WTC11 (cell line): Measurements from ENCODE around the gene CNTN1.

Experiments used
- ATF1 ChIP-seq: sonication (generic); formaldehyde crosslinking; IDR thresholded peaks from 2 replicates; pipeline ENCODE4 v1.8.1; 2023; ENCODE audit warnings: mild to moderate bottlenecking, moderate library complexity, missing genetic modification reagents
- CTCF ChIP-seq: fragments of 200-600 bp; IDR thresholded peaks from 2 replicates; pipeline ENCODE4 v1.8.0; 2022; ENCODE audit warnings: antibody characterized with exemption
- ETV6 ChIP-seq: sonication (generic); formaldehyde crosslinking; IDR thresholded peaks from 2 replicates; pipeline ENCODE4 v1.8.1; 2022; ENCODE audit warnings: mild to moderate bottlenecking, missing genetic modification reagents
- ZNF121 ChIP-seq: sonication (generic); formaldehyde crosslinking; IDR thresholded peaks from 2 replicates; pipeline ENCODE4 v1.8.0; 2023; ENCODE audit warnings: missing genetic modification reagents
- ZNF263 ChIP-seq: sonication (generic); formaldehyde crosslinking; IDR thresholded peaks from 2 replicates; pipeline ENCODE4 v1.8.1; 2022; ENCODE audit warnings: low read depth, mild to moderate bottlenecking, moderate library complexity, missing genetic modification reagents
- TF ChIP-seq, protein P1 (sequence below): sonication (generic); formaldehyde crosslinking; IDR thresholded peaks from 2 replicates; pipeline ENCODE4 v1.8.1; 2023; ENCODE audit warnings: mild to moderate bottlenecking, missing genetic modification reagents, moderate library complexity

- TF ChIP-seq, protein P1, sequence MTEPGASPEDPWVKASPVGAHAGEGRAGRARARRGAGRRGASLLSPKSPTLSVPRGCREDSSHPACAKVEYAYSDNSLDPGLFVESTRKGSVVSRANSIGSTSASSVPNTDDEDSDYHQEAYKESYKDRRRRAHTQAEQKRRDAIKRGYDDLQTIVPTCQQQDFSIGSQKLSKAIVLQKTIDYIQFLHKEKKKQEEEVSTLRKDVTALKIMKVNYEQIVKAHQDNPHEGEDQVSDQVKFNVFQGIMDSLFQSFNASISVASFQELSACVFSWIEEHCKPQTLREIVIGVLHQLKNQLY (CRISPR knock-in tag) = no peak
- no peak for TF ChIP-seq CTCF
- no peak for TF ChIP-seq ZNF263 (CRISPR knock-in tag)
- TF ChIP-seq ETV6 (CRISPR knock-in tag) = no peak
- TF ChIP-seq ZNF121 (CRISPR knock-in tag) = no peak
- no peak for TF ChIP-seq ATF1 (CRISPR knock-in tag)
These were observed 46.6 kb downstream of the CNTN1 start for GRCh38 chr12:40738856-40739255.
